Caco-2 (cell line): ENCODE measurements around the gene FCGR1A. TPM values are rescaled to one million over a fixed set of nuclear protein-coding genes. Genes with fewer than 3 reads are reported as not detected.
"Not testable (repeated sequence)": the region's sequence is repeated elsewhere in the genome, so short reads cannot be mapped to it uniquely, and the experiment has no call there.

Source experiments
- BruUV-seq: library from RNA; stranded (reverse); fragments of 400-500 nt; replicated peaks from 2 replicates; lab custom pipeline; 2021; lab: Mats Ljungman, UMichigan
- CTCF ChIA-PET: fragments of 300-600 bp; sonication (Branson Sonifier 250); formaldehyde crosslinking; loops from one replicate; lab custom pipeline; 2022; ENCODE audit warnings: antibody characterized with exemption; lab: Charles Lee
- POLR2A ChIA-PET: fragments of 300-600 bp; sonication (Branson Sonifier 250); formaldehyde crosslinking; loops from one replicate; lab custom pipeline; 2022; ENCODE audit warnings: antibody characterized with exemption; lab: Charles Lee
- DNase-seq, 2 experiments: peaks; one replicate each; pipeline versions ENCODE4 v3.0.0 to v3.0.0-alpha.2; 2020 to 2022
- H3K27me3 ChIP-seq: replicated peaks from 2 replicates; pipeline ENCODE4 v1.6.0; 2011; ENCODE audit warnings: low read length; ENCODE audit not compliant: control insufficient read depth, insufficient read depth
- H3K36me3 ChIP-seq: 2 replicates; pipeline ENCODE4 v1.5.1; 2011; ENCODE audit warnings: low read length; ENCODE audit not compliant: control insufficient read depth, insufficient read depth
- H3K4me1 ChIP-seq: fragments of 250-450 bp; sonication (Bioruptor Pico); 2 replicates; pipeline ENCODE4 v1.5.1; 2020; ENCODE audit warnings: mild to moderate bottlenecking
- H3K4me3 ChIP-seq: 2 replicates; pipeline ENCODE4 v1.5.1; 2011; ENCODE audit warnings: low read depth, mild to moderate bottlenecking, control low read depth, low read length
- H3K9me3 ChIP-seq: fragments of 250-450 bp; sonication (Bioruptor Pico); 2 replicates; pipeline ENCODE4 v1.5.1; 2020; ENCODE audit warnings: mild to moderate bottlenecking, moderate library complexity
- H3K27ac Mint-ChIP-seq: one replicate; pipeline ENCODE4 v1.8.0; 2022; ENCODE audit warnings: mixed read lengths; ENCODE audit not compliant: unreplicated experiment
- H3K27me3 Mint-ChIP-seq: one replicate; pipeline ENCODE4 v1.8.0; 2022; ENCODE audit warnings: mixed read lengths; ENCODE audit not compliant: insufficient read depth, unreplicated experiment
- H3K36me3 Mint-ChIP-seq: one replicate; pipeline ENCODE4 v1.8.0; 2022; ENCODE audit warnings: mild to moderate bottlenecking, mixed read lengths; ENCODE audit not compliant: insufficient read depth, unreplicated experiment
- H3K4me1 Mint-ChIP-seq: one replicate; pipeline ENCODE4 v1.8.0; 2022; ENCODE audit warnings: low read depth, mixed read lengths; ENCODE audit not compliant: unreplicated experiment
- H3K4me3 Mint-ChIP-seq: one replicate; pipeline ENCODE4 v1.8.0; 2022; ENCODE audit warnings: mild to moderate bottlenecking, moderate library complexity, mixed read lengths; ENCODE audit not compliant: unreplicated experiment
- H3K9me3 Mint-ChIP-seq: one replicate; pipeline ENCODE4 v1.8.0; 2022; ENCODE audit warnings: mixed read lengths; ENCODE audit not compliant: unreplicated experiment
- intact Hi-C: fragments of 100-400 bp; cut with micrococcal nuclease; formaldehyde crosslinking; loops from one replicate; pipeline ENCODE4 v1.10.0; 2022; ENCODE audit not compliant: unreplicated experiment
- total RNA-seq: library from RNA; stranded (reverse); gene quantifications from 2 replicates; pipeline ENCODE4 v1.2.3, GENCODE V29; 2022

Gene FCGR1A
- total RNA-seq, 1 experiment from 2014 or later = not detected

GRCh38 chr1:149810697-149811405 lies 28.4 kb downstream of the FCGR1A start:
- H3K4me3 Mint-ChIP-seq = peak overlapping the region; percentile 79
- POLR2A ChIA-PET, H3K9me3 Mint-ChIP-seq, H3K27me3 ChIP-seq, CTCF ChIA-PET, H3K9me3 ChIP-seq, H3K4me1 ChIP-seq, H3K27me3 Mint-ChIP-seq, H3K36me3 ChIP-seq, BruUV-seq, intact Hi-C loops, H3K4me1 Mint-ChIP-seq: not testable (repeated sequence)
- peaks cover 34% of the 10 kb centered on the region for H3K36me3 Mint-ChIP-seq
- DNase-seq = peak; percentile 59 to 63
- peak overlapping the region; percentile 91 for H3K27ac Mint-ChIP-seq
- H3K4me3 ChIP-seq = peak overlapping the region; percentile 49

DNA sequence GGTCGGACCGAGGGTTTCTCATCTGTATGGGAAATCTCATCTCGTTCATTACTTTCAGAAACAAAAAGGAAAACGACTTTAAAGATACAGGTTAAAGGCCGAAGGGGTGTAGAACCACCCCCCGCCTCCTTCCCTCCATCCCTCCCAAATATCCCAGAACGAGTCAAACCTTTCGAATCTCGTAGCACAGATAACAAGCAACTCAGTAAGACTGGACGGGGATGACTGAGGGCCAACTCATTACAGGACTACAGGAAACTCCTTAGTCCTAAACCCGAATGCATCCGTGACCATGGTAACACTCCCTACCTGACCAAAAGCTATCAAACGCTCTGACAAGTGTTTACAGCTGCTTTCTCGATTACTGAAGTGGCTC lies 29.0 kb downstream of the FCGR1A start:
- CTCF ChIA-PET, H3K27me3 ChIP-seq, DNase-seq, H3K9me3 Mint-ChIP-seq, BruUV-seq, H3K27me3 Mint-ChIP-seq, intact Hi-C loops, H3K9me3 ChIP-seq, H3K36me3 ChIP-seq, H3K4me1 ChIP-seq, POLR2A ChIA-PET, H3K4me1 Mint-ChIP-seq: not testable (repeated sequence)
- H3K4me3 ChIP-seq = peak overlapping the region; percentile 49
- H3K4me3 Mint-ChIP-seq = peak overlapping the region; percentile 79
- H3K27ac Mint-ChIP-seq = peak overlapping the region; percentile 91
- H3K36me3 Mint-ChIP-seq = peaks cover 34% of the 10 kb centered on the region

- intact Hi-C loops, H3K27me3 Mint-ChIP-seq, CTCF ChIA-PET, H3K36me3 ChIP-seq, H3K9me3 ChIP-seq, H3K4me1 ChIP-seq, H3K27me3 ChIP-seq, H3K4me1 Mint-ChIP-seq, POLR2A ChIA-PET, H3K9me3 Mint-ChIP-seq: not testable (repeated sequence)
- BruUV-seq = TSS peak; percentile 76
- DNase-seq = peak; percentile 88 to 90
- Mint-ChIP-seq H3K36me3 (peaks cover 34% of the 10 kb centered on the region), H3K4me3 (peak overlapping the region; percentile 79), H3K27ac (peak overlapping the region; percentile 91)
- peak overlapping the region; percentile 45 for H3K4me3 ChIP-seq
Measured at GRCh38 chr1:149811890-149812829, 29.7 kb downstream of the FCGR1A start.

DNA sequence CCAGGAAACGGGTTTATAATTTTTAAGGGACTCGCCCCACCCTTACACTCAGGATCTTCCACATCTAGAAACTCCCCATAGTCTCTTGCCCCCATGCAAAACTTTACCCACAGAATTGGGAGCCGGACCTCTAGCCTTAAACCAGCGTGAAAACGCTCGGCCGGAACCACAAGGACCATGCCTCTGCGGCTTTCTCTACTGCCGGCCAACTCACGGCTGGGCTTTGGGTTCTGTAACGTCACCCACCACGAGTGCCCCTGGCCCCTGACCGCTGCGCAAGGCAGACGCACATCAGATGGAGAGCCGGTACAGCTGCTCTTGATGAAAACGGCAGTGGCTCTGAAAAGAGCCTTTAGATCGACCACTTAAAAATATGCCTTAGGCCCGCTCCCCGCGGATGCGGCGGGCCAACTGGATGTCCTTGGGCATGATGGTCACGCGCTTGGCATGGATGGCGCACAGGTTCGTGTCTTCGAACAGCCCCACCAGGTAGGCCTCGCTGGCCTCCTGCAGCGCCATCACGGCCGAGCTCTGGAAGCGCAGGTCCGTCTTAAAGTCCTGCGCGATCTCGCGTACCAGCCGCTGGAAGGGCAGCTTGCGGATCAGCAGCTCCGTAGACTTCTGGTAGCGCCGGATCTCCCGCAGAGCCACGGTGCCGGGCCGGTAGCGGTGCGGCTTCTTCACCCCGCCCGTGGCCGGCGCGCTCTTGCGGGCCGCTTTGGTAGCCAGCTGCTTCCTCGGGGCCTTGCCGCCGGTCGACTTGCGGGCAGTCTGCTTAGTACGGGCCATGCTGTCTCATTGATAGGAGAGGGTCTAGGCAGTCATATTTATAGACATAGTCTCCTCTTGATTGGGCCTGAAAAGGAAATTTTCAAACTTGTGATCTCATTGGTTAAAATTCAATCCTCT lies 30.7 kb downstream of the FCGR1A start:
- Mint-ChIP-seq H3K4me3 (peak overlapping the region; percentile 79), H3K36me3 (peaks cover 36% of the 10 kb centered on the region), H3K27ac (peak overlapping the region; percentile 91)
- CTCF ChIA-PET, H3K4me1 ChIP-seq, H3K4me1 Mint-ChIP-seq, H3K36me3 ChIP-seq, intact Hi-C loops, H3K27me3 ChIP-seq, POLR2A ChIA-PET, H3K9me3 Mint-ChIP-seq, H3K27me3 Mint-ChIP-seq, H3K9me3 ChIP-seq: not testable (repeated sequence)
- H3K4me3 ChIP-seq = peak overlapping the region; percentile 45
- BruUV-seq = TSS peak; percentile 99
- peak; percentile 80 to 86 for DNase-seq

DNA sequence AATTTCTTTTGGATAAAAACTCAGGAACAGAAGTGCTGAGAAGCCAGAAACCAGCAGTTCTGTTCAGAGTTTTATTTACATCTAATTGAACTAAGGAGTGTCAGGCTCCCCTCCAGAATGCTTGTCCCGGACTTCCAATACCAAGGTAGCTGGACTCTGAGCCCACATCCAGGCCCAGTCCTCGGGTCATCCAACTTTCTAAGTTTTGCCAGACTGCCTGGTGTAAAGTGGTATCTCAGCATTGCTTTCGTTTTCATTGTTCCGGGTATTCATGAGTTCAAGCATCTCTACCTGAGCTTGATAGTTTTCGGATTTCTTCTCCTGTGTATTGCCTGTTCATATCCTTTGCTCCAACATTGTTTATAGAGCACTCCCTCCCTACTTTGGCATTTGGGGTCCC lies 37.9 kb downstream of the FCGR1A start:
- H3K4me1 Mint-ChIP-seq, H3K9me3 Mint-ChIP-seq, H3K27me3 ChIP-seq, intact Hi-C loops, POLR2A ChIA-PET, H3K27ac Mint-ChIP-seq, CTCF ChIA-PET, H3K36me3 Mint-ChIP-seq, H3K27me3 Mint-ChIP-seq, H3K4me3 ChIP-seq, H3K4me1 ChIP-seq, BruUV-seq, H3K4me3 Mint-ChIP-seq, DNase-seq, H3K9me3 ChIP-seq, H3K36me3 ChIP-seq: not testable (repeated sequence)

DNA sequence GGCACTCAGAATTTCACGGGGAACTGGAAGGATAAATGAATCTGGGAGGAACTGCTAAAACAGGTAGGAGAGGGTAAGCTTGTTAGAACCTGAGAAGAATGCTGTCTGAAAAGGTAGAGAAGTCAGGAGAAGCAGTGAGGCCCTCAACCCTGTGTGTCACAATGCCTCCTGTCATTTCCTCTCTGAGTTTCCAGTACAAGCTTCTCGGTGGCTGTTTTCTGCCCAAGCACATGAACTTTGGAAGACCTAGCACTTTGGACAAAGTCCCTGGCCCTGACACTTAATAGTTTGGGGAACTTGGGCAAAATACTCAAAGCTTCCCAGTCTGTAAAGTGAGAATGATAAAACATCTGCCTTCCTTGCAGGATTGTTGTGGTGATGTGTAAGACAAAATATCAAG lies 44.1 kb downstream of the FCGR1A start:
- H3K27me3 Mint-ChIP-seq, H3K36me3 Mint-ChIP-seq, BruUV-seq, intact Hi-C loops, H3K9me3 ChIP-seq, H3K4me3 ChIP-seq, H3K9me3 Mint-ChIP-seq, POLR2A ChIA-PET, H3K36me3 ChIP-seq, H3K4me3 Mint-ChIP-seq, H3K4me1 ChIP-seq, H3K4me1 Mint-ChIP-seq, CTCF ChIA-PET, H3K27me3 ChIP-seq, H3K27ac Mint-ChIP-seq, DNase-seq: not testable (repeated sequence)
